Measurements from ENCODE around the gene C22orf39. TPM values are rescaled to one million over a fixed set of nuclear protein-coding genes. Genes with fewer than 3 reads are reported as not detected.

Gene C22orf39
- total RNA-seq, 1 donor from 2014 or later, result 36.4 TPM

- peaks cover 61% of the 10 kb centered on the region for H3K36me3 ChIP-seq
- no peak overlapping the region for H3K27ac ChIP-seq
- no peaks in the 10 kb centered on the region for H3K9me3 ChIP-seq
- no peaks in the 10 kb centered on the region for H3K4me1 ChIP-seq
- no peaks in the 10 kb centered on the region for H3K27me3 ChIP-seq (ENCODE audit: low read depth)
- ATAC-seq, result no peak
- H3K4me3 ChIP-seq, result no peak overlapping the region
- no peak for DNase-seq
- intact Hi-C loops (cut with DNase I), result no loop called here
- TF ChIP-seq CTCF (IDR thresholded peaks at IDR 0.05), result no peak
Measured at GRCh38 chr22:19407649-19408606, 39.6 kb downstream of the C22orf39 start.

- Histone ChIP-seq H3K4me1 (no peaks in the 10 kb centered on the region), H3K4me3 (no peak overlapping the region), H3K27me3 (ENCODE audit: low read depth) (no peaks in the 10 kb centered on the region), H3K36me3 (peaks cover 61% of the 10 kb centered on the region), H3K27ac (no peak overlapping the region), H3K9me3 (no peaks in the 10 kb centered on the region)
- no peak for TF ChIP-seq CTCF (IDR thresholded peaks at IDR 0.05)
- ATAC-seq, result no peak
- intact Hi-C loops (cut with DNase I), result no loop called here
- DNase-seq, result no peak
Measured at GRCh38 chr22:19406846-19407245, 40.7 kb downstream of the C22orf39 start.

GRCh38 chr22:19406281-19406811, 41.2 kb downstream of the C22orf39 start:
- H3K27me3 ChIP-seq (ENCODE audit: low read depth), result no peaks in the 10 kb centered on the region
- DNase-seq, result no peak
- H3K27ac ChIP-seq, result no peak overlapping the region
- peaks cover 63% of the 10 kb centered on the region for H3K36me3 ChIP-seq
- no peak overlapping the region for H3K4me3 ChIP-seq
- no peaks in the 10 kb centered on the region for H3K4me1 ChIP-seq
- ATAC-seq, result no peak
- intact Hi-C loops (cut with DNase I), result no loop called here
- H3K9me3 ChIP-seq, result no peaks in the 10 kb centered on the region
- no peak for TF ChIP-seq CTCF (IDR thresholded peaks at IDR 0.05)

GRCh38 chr22:19405652-19406051, 41.9 kb downstream of the C22orf39 start:
- Histone ChIP-seq H3K36me3 (peaks cover 68% of the 10 kb centered on the region), H3K27me3 (ENCODE audit: low read depth) (no peaks in the 10 kb centered on the region), H3K9me3 (no peaks in the 10 kb centered on the region), H3K4me1 (no peaks in the 10 kb centered on the region), H3K4me3 (no peak overlapping the region), H3K27ac (no peak overlapping the region)
- intact Hi-C loops (cut with DNase I), result no loop called here
- no peak for TF ChIP-seq CTCF (IDR thresholded peaks at IDR 0.05)
- DNase-seq, result no peak
- ATAC-seq, result no peak

GRCh38 chr22:19405133-19405532, 42.4 kb downstream of the C22orf39 start:
- Histone ChIP-seq H3K27me3 (ENCODE audit: low read depth) (no peaks in the 10 kb centered on the region), H3K4me1 (no peaks in the 10 kb centered on the region), H3K4me3 (no peak overlapping the region), H3K27ac (no peak overlapping the region), H3K9me3 (no peaks in the 10 kb centered on the region), H3K36me3 (peaks cover 68% of the 10 kb centered on the region)
- no peak for ATAC-seq
- intact Hi-C loops (cut with DNase I), result no loop called here
- no peak for DNase-seq
- no peak for TF ChIP-seq CTCF (IDR thresholded peaks at IDR 0.05)

All from lower lobe of right lung (tissue), 2 donors.